DMS 273 (cell line): ENCODE measurements around the gene MED27.
"Not testable (repeated sequence)": the region's sequence is repeated elsewhere in the genome, so short reads cannot be mapped to it uniquely, and the experiment has no call there.

Experiments
- DNase-seq: peaks from one replicate; lab custom pipeline; 2025; ENCODE audit not compliant: unreplicated experiment; lab: John Stamatoyannopoulos, UW

Gene MED27

DNA sequence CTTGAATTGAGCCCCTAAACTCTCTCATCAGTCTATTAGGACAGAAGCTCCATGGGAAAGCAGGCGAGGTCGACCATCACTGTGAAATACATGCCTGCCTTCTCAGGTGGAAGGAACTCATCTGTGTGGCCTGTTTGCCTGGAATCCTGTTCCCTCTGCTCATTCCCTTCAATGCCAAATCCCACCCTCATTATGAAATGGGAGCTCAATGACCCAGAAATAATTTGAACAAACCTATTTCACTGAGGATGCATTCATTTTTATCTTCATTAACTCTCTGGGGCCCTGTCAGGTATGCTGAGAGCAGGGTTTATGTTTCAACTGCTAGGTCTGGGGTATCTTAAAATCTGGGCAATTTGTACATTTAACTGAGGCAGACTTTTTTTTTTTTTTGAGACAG, 142.2 kb downstream of the MED27 start:
- no peak for DNase-seq

DNA sequence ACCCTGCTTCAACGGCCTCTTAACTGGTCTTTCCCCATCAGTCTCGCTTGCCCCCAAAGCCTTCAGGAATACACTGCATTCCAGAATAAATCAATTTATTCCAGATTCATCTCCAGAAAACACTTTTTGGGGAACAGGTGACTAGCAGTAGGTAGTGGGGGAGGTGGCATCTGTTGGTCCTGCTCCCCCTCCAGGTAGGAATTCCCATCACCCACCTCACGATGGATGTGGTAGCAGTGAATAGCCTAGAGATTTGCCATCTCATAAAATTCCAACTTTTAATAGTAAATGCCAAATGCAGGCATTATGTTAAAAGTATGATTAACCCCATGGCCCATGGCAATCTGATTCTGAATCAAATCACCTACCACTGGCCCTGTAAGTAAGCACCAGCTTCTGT, 142.7 kb downstream of the MED27 start:
- DNase-seq, result no peak

DNA sequence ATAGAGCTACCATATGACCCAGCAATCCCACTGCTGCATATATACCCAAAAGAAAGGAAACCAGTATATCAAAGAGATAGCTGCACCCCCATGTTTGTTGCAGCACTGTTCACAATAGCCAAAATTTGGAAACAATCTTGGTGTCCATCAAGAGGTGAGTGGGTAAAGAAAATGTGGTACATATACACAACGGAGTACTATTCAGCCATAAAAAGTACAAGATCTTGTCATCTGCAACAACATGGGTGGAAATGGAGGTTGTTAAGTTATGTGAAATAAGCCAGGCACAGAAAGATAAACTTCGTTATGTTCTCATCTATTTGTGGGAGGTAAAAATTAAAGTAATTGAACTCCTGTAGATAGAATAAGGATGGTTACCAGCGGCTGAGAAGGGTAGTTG, 145.0 kb downstream of the MED27 start:
- no peak for DNase-seq

DNA sequence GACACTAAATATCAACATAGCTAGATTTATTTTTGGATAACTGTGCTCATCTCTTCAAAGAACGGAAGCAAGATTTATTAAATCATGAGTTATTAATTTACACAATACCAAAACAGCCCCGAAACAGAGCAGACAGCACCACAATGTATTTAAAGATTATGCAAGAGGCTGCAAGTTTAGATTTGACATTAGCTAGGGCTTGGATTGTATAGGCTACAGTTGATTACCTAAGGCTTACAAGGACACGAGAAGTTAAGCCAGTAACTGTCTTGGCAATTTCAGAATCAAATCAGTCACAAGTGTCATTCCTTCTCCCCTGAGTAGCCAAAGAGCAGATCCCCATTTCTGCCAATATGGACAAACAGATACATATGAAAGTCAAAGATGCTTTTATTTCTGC, 152.6 kb downstream of the MED27 start:
- DNase-seq, result no peak

DNA sequence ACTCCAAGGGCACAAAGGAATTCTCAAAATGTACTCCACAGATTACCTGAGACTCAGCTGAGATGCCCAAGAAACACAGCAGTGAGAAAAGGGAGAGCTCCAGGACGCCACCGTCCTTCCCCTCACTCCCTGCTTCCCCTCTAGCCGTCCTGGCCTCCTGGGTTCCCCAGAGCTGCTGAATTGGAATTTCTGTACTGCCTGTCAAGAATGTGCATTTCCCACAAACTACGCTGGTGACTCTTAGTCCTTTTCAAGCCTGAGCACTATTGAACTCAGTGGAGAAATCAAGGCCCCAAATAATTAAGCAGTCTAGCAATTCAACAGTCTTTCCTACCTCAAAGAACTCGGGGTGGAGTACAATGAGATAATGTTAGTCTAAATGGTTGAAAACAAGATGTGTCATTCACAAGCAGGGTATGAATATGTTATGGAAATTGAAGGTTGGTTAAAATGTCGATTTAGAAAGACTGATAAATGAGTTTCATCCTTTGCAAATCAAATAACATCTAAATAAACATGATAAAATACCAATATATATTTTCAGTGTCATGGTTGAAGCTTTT, 153.2 kb downstream of the MED27 start:
- no peak for DNase-seq

DNA sequence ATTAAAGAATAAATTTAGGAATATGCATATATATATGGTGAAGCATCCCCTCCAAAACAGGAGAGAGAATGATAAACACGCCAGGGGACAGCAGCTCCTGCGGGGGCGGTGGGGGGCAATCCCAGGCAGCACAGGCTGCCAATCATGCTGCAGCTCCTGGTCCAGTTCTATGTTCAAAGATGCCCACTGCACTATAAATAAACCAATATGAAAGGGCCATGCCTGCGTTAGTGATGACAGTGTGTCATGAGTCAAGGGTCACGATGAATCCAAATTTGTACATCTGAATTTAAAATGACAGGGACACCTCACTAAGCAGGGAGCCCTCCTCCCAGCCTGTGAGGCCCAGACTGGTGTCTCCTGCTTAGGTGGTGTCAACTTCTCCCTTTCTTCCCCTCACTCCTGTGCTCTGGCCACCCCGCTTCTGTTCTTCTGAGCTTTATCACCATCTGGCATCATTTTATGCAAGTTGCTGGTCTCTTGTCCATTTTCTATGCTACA, 153.9 kb downstream of the MED27 start:
- no peak for DNase-seq

DNA sequence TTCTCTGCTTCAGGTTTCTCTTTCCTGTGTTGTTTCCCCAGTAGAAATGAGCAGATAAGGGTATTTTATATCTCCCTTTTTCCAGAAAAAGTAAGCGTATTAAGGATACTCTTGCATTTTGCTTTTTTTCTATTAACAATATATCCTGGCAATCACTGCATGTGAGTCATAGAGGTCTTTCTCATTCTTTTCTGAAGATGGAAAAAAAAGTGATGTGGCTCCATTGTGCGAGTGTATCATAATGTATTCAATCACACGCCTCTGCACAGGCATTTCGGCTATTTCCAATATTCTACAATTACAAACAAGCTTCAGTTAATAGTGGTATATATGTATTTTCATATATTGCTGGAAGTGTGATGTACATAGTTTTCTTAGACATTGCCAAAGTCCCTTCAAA, 155.9 kb downstream of the MED27 start:
- no peak for DNase-seq

DNA sequence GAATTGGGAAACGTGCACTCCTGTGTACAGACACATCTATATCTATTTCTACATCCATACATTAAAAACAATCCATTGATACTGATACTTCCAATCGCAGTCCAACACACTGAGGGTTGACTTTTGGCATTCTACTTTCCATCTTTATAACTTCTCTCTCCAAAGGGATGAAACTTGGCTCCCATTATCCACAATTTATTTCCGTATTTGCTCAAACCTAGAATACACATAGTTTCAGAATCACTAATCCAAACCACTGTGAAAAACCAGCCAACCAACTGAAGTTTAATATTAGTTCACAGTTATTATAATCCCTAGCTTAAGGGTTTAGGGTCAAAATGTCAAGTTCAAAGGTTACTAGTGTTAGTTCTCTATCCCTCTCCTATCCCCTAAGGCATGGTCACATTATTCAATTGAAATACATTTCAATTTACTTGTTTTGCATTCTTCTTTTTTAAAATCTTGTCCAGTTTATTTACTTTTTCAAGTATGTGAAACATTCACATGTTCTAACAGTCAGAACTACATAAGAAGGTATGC, 156.5 kb downstream of the MED27 start:
- DNase-seq, result no peak

DNA sequence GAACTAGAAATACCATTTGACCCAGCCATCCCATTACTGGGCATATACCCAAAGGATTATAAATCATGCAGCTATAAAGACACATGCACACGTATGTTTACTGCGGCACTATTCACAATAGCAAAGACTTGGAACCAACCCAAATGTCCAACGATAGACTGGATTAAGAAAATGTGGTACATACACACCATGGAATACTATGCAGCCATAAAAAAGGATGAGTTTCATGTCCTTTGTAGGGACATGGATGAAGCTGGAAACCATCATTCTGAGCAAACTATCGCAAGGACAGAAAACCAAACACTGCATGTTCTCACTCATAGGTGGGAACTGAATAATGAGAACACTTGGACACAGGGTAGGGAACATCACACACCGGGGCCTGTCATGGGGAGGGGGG, 158.0 kb downstream of the MED27 start:
- not testable (repeated sequence) for DNase-seq

DNA sequence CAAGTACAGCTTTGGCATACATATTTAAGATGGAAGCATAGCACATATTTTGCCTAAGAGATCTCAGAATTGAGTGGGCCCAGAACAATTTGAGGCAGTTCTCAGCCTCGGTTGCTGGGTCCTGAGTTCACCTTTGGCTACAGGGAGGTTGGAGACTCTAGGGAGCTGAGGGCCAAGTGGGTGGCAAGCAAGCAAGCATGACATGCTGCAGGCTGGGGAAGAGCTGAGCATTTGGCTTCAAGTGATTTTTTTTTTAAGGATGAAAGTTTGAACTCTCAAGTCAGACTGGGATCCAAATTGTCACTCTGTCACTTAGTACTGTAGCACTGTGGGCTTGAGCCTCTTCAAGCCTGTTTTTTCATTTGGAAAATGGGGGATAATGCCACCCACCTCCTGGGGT, 160.5 kb downstream of the MED27 start:
- no peak for DNase-seq

DNA sequence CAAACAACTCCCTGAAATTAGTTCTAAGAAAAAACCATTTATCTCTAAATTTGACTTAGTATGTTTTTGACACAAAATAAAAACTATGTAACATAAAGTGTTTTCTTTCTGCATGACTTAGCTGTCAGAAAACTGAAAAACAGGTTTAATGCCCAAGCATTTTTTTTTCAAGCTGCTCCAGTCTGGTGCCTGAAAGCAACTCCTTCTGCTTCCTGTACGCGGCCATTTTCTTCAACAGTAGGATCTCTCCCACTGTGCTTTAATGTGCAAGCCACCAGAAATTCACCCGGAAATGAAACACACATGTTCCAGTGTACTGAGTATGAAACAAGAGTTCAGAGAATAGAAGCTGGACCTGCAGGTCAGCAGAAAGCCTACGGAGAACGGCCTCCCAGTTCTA, 161.2 kb downstream of the MED27 start:
- DNase-seq, result no peak

DNA sequence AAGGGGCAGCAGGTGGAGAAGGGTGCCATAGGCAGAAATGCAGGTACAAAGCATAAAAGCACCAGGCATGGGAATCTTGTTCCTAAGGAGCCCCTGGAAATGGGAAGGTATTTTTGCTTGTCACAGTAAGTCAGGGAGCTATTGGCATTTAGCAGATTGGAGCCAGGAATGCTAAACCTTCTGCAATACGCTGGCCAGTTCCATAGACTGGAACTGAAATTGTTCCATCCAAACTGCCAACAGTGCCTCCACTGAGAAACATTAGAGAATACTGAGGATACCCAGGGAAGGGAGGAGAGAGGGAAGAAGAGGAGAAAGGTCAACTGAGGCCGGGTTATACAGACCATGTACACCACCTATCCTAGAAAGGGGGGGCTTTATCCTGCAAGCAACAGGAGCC, 162.7 kb downstream of the MED27 start:
- DNase-seq, result no peak

DNA sequence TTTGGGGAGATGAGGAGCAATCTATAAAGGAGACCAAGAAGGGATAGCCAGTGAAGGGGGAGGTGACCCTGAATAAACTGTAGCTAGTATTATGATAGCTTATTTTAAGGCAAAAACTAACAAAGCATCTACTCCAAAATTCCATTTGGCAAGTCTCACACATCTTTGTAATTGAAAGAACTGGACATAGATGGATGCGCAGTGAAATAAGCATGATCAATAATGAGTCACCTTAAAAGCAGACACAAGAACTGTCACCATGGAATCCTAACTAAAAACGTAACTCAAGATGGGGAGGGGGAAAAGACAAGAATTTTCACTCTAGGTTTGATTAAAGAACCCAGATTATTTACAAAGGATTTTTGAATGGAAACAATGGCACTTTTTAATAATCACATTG, 164.5 kb downstream of the MED27 start:
- DNase-seq, result no peak

DNA sequence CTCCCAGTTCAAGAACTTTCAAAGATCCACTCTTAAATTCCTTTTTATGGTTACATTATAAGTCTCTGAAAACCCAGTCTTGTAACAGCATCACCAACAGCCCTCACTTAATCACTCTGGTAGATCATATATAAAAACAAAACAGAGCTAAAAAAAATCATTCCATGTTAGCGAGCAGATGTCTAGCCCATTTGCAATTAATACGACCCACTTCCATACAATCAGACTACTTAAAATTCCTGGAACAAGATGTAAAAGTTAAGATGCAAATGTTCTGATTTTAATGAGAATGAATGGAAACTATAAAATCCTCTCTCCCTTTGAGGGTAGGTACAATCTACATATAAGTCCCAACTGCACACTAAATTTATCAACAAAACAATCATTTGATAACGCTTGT, 167.0 kb downstream of the MED27 start:
- DNase-seq, result no peak

DNA sequence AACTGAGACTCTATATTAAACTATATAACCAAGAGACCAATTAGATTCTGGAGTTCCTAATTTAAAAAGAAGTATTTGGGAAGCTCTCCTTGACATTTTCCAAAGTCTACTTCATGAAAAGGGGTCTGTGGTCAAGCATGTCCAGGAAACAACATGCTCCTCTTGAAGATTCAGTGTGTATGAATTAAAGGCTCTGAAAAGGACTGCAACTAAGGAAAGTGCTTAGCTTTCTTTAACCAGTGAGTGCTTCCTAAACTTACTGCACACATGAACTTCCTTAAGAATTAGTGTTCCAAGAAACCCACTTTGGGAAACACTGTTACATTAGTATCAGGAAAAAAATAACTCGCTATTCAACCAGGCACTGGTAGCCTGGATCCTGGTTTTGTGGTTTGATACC, 167.6 kb downstream of the MED27 start:
- DNase-seq, result no peak

DNA sequence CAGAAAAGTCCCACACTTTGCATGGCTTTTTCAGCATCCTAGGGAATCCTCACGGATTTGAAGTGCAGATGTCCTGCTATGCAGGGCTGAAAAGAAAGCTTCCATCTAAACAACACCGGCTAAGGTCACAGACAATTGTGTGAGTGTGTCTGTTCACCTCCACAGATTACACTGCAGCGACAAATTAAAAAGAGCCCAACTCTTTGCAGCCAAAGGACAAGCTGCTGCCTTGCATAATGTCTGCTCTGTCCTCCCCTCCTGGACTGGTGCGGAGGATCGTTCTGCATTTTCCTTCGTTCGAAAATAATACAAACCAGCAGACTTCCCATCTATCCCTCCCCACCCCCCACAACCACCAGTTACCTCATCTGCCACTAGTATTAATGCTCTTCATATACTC, 169.1 kb downstream of the MED27 start:
- DNase-seq, result no peak

DNA sequence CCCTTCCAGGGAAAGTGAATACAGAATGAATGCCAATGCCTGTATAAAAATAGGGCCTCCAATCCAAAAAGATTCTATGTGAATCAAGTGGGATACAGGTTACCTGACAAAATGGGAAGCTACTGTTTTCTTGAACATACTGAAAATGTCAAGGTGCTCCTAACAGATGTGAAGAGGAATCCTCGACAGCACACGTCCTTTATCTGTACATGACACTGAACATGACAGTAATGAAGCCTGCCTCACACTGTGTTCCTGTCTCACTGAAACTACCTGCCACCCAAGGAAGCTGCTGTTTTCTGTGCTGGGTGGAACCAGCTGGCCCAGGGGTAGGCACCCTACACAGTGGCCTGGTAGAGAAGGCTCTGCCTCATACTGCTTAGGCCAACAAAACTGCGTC, 174.5 kb downstream of the MED27 start:
- DNase-seq, result no peak

DNA sequence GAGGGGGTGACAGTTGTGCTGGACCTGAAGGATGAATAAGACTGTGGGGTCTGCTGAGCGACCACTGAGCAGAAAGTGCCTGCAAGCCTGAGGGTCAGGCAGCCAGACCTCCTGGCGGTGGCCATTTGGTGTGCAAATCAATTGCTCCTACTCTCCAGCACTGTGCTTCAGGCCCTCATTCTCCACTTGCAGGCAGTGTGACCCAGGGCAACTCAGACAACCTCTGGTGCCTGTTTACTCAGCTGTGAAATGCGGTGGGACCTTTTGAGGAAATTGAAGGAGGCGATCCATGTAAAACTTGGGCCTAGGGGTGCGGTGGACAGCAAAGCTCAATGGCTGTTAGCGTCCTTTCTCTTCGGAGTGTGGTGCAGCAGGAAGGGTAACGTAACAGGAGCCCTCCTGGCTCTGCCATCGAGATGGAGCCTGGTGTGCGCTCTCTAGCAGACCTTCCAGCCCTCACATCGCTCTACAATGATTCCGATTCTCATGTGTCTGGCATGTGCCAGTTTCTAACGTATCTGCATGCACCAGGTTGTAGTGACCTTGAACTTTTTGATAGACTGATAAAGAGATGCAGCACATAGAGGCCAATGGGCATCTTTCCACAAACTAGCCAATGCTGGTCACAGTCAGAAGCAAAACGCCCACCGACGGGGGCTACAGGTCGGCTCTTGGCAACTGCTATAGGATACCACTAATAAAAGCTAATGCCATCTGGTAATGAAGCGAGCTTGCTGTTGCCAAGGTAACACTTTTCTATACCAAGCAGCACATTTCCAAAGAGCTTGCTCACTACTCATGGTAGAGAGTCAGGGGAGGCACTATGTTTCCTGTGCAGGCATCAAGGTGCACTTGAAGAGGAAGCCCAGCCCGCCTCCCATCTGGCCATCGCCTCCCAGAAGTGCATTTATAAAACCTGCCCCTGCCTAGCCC, 180.1 kb downstream of the MED27 start:
- DNase-seq, result peak; percentile 44

DNA sequence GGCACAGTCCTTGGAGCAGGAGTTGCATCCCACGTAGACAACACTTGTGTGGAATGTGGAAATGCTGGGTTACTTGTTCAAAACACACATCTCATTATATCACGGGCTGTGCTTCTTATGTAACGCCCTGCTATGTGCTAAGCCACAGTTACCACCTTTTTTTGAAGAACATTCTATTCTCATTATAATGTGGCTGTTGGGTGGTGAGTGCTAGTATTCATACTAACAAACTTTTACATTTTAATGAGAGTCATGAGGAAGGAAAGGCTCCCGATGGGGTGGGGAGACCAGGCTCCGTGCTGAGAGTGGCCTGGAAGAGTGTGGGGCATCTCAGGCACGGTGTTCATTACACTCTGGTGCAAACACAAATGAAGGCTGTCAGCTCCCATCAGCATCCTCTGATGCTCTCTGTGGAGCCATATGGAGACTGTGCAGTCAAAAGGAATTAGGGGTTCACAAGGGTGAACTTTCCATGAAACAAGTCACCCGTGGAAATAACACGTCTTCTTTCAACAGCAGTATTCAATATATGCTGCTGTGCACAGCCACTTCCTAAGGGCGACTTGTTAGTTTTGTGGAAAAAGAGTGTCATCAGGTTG, 186.7 kb downstream of the MED27 start:
- no peak for DNase-seq

DNA sequence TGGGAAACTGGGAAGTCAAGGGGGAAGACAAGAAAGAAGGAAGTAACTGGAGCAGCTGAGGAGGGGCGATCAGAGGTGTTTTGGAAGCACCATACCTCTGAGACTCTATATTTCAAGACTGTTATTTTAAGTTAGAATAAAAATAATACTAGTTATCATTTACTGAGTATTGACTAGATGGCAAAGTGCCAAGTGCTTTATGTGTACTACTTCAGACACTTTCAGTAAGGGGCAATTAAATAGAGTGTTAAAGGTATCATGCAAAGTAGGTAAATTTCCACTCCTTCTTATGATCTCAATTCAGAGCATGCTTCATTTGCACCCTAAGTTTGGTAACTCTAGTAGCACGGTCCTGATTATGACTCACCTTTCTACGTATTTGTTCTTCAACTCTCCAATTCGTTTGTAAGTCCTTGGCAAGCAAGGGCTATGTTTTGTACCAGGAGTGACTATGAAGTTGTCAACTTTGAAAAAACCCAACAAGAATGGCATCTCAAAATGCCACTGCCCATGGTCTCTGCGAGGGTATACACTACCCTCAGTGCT, 187.4 kb downstream of the MED27 start:
- DNase-seq, result no peak

DNA sequence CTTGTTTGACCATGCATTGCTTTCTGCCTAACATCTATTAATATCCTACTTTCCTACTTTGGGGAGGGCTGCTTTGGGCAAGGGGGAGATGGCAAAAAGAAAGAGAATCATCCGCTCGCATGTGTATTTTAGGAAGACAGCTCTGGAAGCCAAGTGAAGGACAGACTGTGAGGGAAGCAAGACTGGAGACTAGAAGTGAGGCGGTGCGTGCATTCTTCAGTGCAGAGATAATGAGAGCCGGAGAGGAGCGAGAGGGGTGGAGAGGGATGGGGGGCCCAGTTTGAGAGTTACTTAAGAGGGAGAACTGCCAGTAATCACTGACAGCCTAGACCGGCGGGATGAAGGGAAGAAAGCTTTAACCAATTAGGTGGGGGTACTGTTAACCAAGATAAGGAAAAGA, 188.1 kb downstream of the MED27 start:
- no peak for DNase-seq
